Suprapubic skin (tissue), 4 donors: Measurements from ENCODE around the gene TP53TG5. TPM values are rescaled to one million over a fixed set of nuclear protein-coding genes. Genes with fewer than 3 reads are reported as not detected.
A peak's percentile ranks its signal among the peaks of the same experiment; 100 is the strongest.

Source experiments
- DNase-seq, 2 donors: peaks; one replicate each; pipeline ENCODE4 v3.0.0-alpha.2; 2019; ENCODE audit warnings: low spot score in 2 of 2
- H3K27ac ChIP-seq: fragments of 200-600 bp; sonication (generic); one replicate; pipeline ENCODE4 v1.5.1; 2019
- H3K27me3 ChIP-seq: fragments of 200-600 bp; sonication (generic); one replicate; pipeline ENCODE4 v1.5.1; 2019
- H3K36me3 ChIP-seq: fragments of 200-600 bp; sonication (generic); one replicate; pipeline ENCODE4 v1.5.1; 2019
- H3K4me1 ChIP-seq: fragments of 200-600 bp; sonication (generic); one replicate; pipeline ENCODE4 v1.5.1; 2019
- H3K4me3 ChIP-seq: fragments of 200-600 bp; sonication (generic); one replicate; pipeline ENCODE4 v1.5.1; 2019; ENCODE audit warnings: mild to moderate bottlenecking
- H3K9me3 ChIP-seq: fragments of 200-600 bp; sonication (generic); one replicate; pipeline ENCODE4 v1.5.1; 2019
- EP300 ChIP-seq: sonication (generic); formaldehyde crosslinking; IDR thresholded peaks from one replicate; pipeline ENCODE4 v1.6.1; 2017; ENCODE audit warnings: antibody characterized with exemption
- POLR2A ChIP-seq, 2 donors: fragments of 450-650 bp; IDR thresholded peaks; one replicate each; pipeline ENCODE4 v1.6.1; 2017; ENCODE audit warnings: antibody characterized with exemption in 2 of 2, mild to moderate bottlenecking in 2 of 2, moderate library complexity in 2 of 2
- POLR2AphosphoS5 ChIP-seq, 3 donors: sonication (generic); formaldehyde crosslinking; IDR thresholded peaks; one replicate each; pipeline ENCODE4 v1.6.1; 2017; ENCODE audit warnings: antibody characterized with exemption in 3 of 3
- WGBS: methylation state at CpG from one replicate; pipeline ENCODE4 v1.1.5; 2018; 5-methylcytosine and 5-hydroxymethylcytosine counted together
- total RNA-seq, 4 donors: library from RNA; depleted of rRNA; stranded (reverse); fragments of >200 nt; gene quantifications; one replicate each; pipeline ENCODE4 v1.1.0, GENCODE V29; 2016
- TF ChIP-seq, protein P1 (sequence below), 2 donors: fragments of 200-600 bp in 1 of 2; fragments of 450-650 bp in 1 of 2; sonication (generic) in 1 of 2; IDR thresholded peaks; one replicate each; pipeline ENCODE4 v1.5.1; 2016 to 2019; ENCODE audit warnings: antibody characterized with exemption in 2 of 2, mild to moderate bottlenecking in 1 of 2, moderate library complexity in 1 of 2

The TP53TG5 gene
- total RNA-seq, 4 donors from 2014 or later, result 0.32 TPM; not detected in 3

DNA sequence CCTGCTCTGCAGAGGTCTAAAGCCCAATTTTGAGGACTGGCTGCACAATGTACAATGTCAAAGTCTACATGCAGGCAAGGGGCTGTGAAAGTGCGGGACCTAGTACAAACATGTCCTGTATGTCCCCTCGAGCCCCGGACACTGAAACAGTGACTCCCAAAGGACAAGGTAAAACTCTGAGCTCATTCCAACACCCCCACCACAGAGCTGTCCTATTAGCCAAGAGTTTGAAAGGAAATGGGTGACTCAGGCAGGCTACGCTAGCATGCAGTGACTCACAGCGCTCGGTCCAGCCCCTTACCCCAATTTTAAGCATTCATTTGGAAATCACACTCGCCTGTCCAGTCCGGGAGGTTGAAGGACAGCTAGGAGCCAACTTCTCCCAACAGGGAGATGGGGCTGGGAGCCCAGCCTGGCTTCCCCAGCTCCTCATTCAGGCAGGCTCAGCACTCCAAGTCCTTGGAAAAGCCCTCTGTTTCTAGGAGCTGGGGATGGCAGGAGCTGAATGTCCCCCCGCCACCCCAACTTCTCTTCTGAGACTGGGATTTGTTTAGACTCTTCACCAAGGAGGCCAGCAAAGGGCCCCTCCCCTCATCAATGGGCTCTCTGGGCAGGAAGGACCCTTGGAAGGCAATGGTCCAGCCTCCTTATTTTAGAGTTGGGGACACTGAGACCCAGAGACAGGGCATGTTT, 33.8 kb downstream of the TP53TG5 start:
- peak overlapping the region; percentile 75 for H3K4me3 ChIP-seq
- TF ChIP-seq POLR2AphosphoS5 (IDR thresholded peaks at IDR 0.05) (peak in 1 of 3 donors; percentile 31), POLR2A (IDR thresholded peaks at IDR 0.05) (peak in 1 of 2 donors; percentile 54), EP300 (no peak)
- H3K27ac ChIP-seq, result peak overlapping the region; percentile 94
- H3K4me1 ChIP-seq, result peaks cover 88% of the 10 kb centered on the region
- H3K36me3 ChIP-seq, result no peaks in the 10 kb centered on the region
- 15% methylated on average over 9 of the region's 9 CpGs for WGBS
- H3K27me3 ChIP-seq, result no peaks in the 10 kb centered on the region
- H3K9me3 ChIP-seq, result no peaks in the 10 kb centered on the region
- DNase-seq, result peak in 1 of 2 donors; percentile 85

DNA sequence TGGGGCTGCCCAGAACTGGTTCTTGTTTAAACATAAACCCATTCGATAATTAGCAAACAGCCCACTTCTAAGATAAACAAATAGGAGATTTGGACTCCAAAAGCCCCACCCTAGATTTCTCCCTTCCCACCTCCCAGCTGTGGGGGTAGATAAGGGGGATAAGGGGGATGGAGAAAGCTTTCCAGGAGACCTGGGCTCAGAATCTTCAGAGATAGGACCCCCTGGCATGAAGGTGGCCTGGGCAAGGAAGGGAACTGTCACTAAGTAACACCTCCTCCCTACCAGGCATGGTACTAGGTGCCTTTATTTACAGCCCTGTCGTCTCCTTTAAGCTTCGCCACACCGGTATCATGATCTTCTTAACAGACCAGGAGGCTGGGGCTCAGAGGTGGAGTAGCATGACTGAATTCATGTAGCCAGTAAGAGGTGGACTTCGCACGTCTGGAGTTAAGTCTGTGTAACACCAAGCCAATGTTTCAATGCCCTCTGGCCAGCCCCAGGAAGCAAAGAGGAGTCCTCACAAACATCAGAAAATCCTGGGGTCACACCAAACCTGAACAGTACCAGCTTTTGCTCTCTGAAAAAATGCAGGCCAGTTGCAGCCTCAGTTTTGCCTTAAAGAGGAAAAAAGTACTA, 34.5 kb downstream of the TP53TG5 start:
- 52% methylated on average over 6 of the region's 6 CpGs for WGBS
- no peak for DNase-seq
- peaks cover 92% of the 10 kb centered on the region for H3K4me1 ChIP-seq

DNA sequence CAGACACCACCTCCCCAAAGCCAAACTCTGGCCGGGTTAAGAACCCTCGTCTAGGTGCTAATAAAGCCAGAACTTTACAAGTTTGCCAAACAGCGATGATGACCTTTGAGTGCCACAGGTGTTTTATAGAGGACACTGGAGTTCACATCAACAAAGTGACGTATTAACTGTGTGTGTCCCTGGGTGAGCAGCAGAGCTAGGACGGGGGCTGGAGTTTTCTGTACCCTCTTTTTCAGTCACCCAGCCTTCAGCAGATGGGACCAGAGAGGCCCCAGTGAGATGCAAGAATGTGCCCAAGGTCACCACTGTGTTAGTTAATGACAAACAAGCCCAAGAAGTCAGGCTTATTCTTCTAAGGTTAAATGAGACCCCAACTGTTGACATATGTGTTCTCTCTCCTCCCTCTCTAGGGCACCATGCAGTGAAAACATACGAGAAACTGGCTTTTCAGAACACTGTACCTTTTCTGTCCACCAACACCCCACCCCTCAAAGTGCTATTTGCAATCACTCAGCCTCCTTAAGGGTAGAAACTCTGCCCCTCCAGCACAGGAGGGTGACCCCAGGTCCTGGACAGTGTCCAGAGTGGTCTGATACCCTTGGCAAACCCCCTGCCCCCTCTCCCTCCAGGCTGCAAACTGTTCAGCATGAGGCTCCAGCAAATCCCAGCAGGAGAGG, 35.1 kb downstream of the TP53TG5 start:
- Histone ChIP-seq H3K4me3 (peak overlapping the region; percentile 75), H3K4me1 (peaks cover 95% of the 10 kb centered on the region), H3K27ac (peak overlapping the region; percentile 94), H3K36me3 (no peaks in the 10 kb centered on the region), H3K9me3 (no peaks in the 10 kb centered on the region), H3K27me3 (no peaks in the 10 kb centered on the region)
- 48% methylated on average over 6 of the region's 6 CpGs for WGBS
- TF ChIP-seq EP300, result no peak
- TF ChIP-seq, protein P1, sequence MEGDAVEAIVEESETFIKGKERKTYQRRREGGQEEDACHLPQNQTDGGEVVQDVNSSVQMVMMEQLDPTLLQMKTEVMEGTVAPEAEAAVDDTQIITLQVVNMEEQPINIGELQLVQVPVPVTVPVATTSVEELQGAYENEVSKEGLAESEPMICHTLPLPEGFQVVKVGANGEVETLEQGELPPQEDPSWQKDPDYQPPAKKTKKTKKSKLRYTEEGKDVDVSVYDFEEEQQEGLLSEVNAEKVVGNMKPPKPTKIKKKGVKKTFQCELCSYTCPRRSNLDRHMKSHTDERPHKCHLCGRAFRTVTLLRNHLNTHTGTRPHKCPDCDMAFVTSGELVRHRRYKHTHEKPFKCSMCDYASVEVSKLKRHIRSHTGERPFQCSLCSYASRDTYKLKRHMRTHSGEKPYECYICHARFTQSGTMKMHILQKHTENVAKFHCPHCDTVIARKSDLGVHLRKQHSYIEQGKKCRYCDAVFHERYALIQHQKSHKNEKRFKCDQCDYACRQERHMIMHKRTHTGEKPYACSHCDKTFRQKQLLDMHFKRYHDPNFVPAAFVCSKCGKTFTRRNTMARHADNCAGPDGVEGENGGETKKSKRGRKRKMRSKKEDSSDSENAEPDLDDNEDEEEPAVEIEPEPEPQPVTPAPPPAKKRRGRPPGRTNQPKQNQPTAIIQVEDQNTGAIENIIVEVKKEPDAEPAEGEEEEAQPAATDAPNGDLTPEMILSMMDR (IDR thresholded peaks at IDR 0.05), result no peak
- no peak for TF ChIP-seq POLR2AphosphoS5 (IDR thresholded peaks at IDR 0.05)
- TF ChIP-seq POLR2A (IDR thresholded peaks at IDR 0.05), result no peak
- DNase-seq, result no peak

More for the DNA sequence above, 34.5 kb downstream of the TP53TG5 start:
- Histone ChIP-seq H3K4me3 (peak overlapping the region; percentile 75), H3K36me3 (no peaks in the 10 kb centered on the region), H3K27me3 (no peaks in the 10 kb centered on the region), H3K27ac (peak overlapping the region; percentile 94), H3K9me3 (no peaks in the 10 kb centered on the region)
- TF ChIP-seq, protein P1 (IDR thresholded peaks at IDR 0.05), result no peak
- TF ChIP-seq POLR2AphosphoS5 (IDR thresholded peaks at IDR 0.05) (no peak), POLR2A (IDR thresholded peaks at IDR 0.05) (no peak), EP300 (no peak)

DNA sequence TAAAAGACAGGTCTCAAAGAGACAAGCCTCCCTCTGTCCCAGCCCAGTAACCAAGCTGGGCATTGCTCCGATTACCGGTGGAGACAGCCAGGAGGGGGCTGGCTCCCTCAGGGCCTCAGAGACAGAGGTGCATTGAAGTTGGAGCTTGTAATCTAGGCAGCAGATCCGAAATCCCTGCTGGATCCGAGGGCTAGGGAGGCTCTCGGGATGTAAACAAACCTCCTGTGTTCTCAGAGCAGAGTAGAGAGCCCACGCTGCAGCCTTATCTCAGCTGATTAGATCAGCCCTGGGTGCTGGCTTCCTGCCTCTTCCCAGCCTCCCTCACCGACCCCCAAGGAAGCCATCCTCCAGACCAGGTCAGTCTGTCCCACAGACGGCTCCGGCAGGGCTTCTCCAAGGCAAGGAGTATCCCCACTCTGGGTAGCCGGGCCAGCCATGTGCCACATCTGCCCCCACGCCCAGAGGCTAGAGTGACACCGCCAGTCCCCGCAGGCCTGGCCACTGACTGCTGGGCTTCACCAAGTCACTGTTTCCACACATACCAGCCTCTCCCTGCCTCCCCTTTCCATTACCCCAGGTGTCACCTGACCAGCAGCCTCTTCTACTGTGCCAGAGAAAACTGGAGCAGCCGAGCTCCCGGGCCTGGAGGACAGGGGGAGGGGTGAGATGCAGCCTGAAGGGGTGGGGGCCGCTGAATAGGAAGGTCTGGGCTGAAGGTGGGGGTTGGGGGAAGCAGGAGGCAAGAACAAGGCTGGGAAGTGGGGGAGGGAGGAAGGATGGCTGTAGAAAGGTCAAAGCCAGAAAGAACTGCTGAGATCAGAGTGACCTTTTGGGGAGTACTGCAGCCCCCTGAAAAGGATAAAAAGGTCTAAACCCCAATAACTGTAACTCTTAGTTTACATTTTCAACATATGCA, 35.9 kb downstream of the TP53TG5 start:
- peak; percentile 80 to 86 for DNase-seq
- Histone ChIP-seq H3K27me3 (no peaks in the 10 kb centered on the region), H3K27ac (peak overlapping the region; percentile 94), H3K36me3 (no peaks in the 10 kb centered on the region), H3K9me3 (no peaks in the 10 kb centered on the region), H3K4me1 (peaks cover 98% of the 10 kb centered on the region), H3K4me3 (peak overlapping the region; percentile 75)
- TF ChIP-seq EP300 (no peak), POLR2AphosphoS5 (IDR thresholded peaks at IDR 0.05) (peak in 1 of 3 donors; percentile 42), POLR2A (IDR thresholded peaks at IDR 0.05) (no peak)
- WGBS, result 20% methylated on average over 14 of the region's 16 CpGs

DNA sequence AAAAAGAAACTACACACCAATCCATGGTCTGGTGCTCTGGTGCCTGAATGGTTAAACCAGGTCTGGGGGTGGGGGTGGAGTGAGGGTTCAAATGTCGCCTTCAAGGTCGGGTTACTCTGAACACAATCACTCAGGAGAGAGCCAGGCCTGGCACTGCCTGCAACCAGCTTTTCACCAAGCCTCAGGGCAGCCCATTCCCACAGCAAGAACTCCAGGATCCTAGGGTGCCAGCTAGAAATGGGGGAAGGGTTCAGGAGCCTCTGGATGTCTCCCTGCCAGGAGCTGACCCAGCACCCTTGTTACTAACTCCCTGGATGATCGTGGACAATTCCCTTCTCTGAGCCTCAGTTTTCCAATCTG, 36.6 kb downstream of the TP53TG5 start:
- Histone ChIP-seq H3K4me3 (peak overlapping the region; percentile 75), H3K4me1 (peaks cover 100% of the 10 kb centered on the region), H3K9me3 (no peaks in the 10 kb centered on the region), H3K36me3 (no peaks in the 10 kb centered on the region), H3K27me3 (no peaks in the 10 kb centered on the region), H3K27ac (peak overlapping the region; percentile 94)
- no peak for TF ChIP-seq POLR2A (IDR thresholded peaks at IDR 0.05)
- no peak for TF ChIP-seq EP300
- no peak for TF ChIP-seq POLR2AphosphoS5 (IDR thresholded peaks at IDR 0.05)
- TF ChIP-seq, protein P1 (IDR thresholded peaks at IDR 0.05), result no peak
- no peak for DNase-seq
- 33% methylated on average over 3 of the region's 3 CpGs for WGBS
